IMR-90 (cell line): ENCODE data around the gene PTCSC3. TPM values are rescaled to one million over a fixed set of nuclear protein-coding genes. Genes with fewer than 3 reads are reported as not detected.

Experiments
- ATAC-seq: fragments of 200-7000 bp; cut with Tn5 transposase; 2 replicates; pipeline ENCODE4 v1.9.1; 2020; ENCODE audit warnings: low read depth, mild to moderate bottlenecking, moderate library complexity
- BruUV-seq: library from RNA; stranded (reverse); fragments of 400-500 nt; replicated peaks from 2 replicates; lab custom pipeline; 2021; lab: Mats Ljungman, UMichigan
- CTCF ChIA-PET: fragments of 300-600 bp; formaldehyde crosslinking; extraction: SDS; loops from one replicate; lab custom pipeline; 2021; ENCODE audit warnings: antibody characterized with exemption; lab: Yijun Ruan, JAX
- POLR2A ChIA-PET: fragments of 300-600 bp; sonication (Branson Sonifier 250); formaldehyde crosslinking; loops from one replicate; lab custom pipeline; 2022; ENCODE audit warnings: antibody characterized with exemption; ENCODE audit not compliant: unreplicated experiment; lab: Charles Lee
- DNase-seq: peaks from one replicate; pipeline ENCODE4 v3.0.0; 2013
- H2AFZ ChIP-seq: replicated peaks from 2 replicates; pipeline ENCODE3; 2013; ENCODE audit warnings: low read length, mild to moderate bottlenecking; ENCODE audit not compliant: poor library complexity
- H2AK5ac ChIP-seq: 2 replicates; pipeline ENCODE4 v1.6.1; 2013; ENCODE audit warnings: low read depth, low read length, inconsistent platforms
- H2AK9ac ChIP-seq: replicated peaks from 2 replicates; pipeline ENCODE3; 2013; ENCODE audit warnings: mild to moderate bottlenecking, low read depth, low read length, moderate library complexity; ENCODE audit not compliant: poor library complexity
- H2BK120ac ChIP-seq: 2 replicates; pipeline ENCODE4 v1.6.1; 2013; ENCODE audit warnings: low read depth, low read length, inconsistent platforms
- H2BK15ac ChIP-seq: 3 replicates; pipeline ENCODE4 v1.6.1; 2013; ENCODE audit warnings: low read depth, low read length, inconsistent platforms
- H2BK20ac ChIP-seq: 2 replicates; pipeline ENCODE4 v1.6.1; 2013; ENCODE audit warnings: low read depth, mild to moderate bottlenecking, inconsistent platforms, low read length, moderate library complexity
- H2BK5ac ChIP-seq: 2 replicates; pipeline ENCODE4 v1.6.1; 2013; ENCODE audit warnings: mild to moderate bottlenecking, low read depth, low read length, inconsistent platforms; ENCODE audit not compliant: poor library complexity, severe bottlenecking
- H3K14ac ChIP-seq: replicated peaks from 2 replicates; pipeline ENCODE4 v1.6.1; 2013; ENCODE audit warnings: low read depth, low read length, inconsistent platforms
- H3K18ac ChIP-seq: 2 replicates; pipeline ENCODE4 v1.6.1; 2013; ENCODE audit warnings: low read depth, low read length, control low read depth
- H3K23ac ChIP-seq: 2 replicates; pipeline ENCODE4 v1.6.1; 2013; ENCODE audit warnings: low read depth, low read length, inconsistent platforms
- H3K27ac ChIP-seq: 2 replicates; pipeline ENCODE4 v1.5.1; 2013; ENCODE audit warnings: mild to moderate bottlenecking, control low read depth, low read length; ENCODE audit not compliant: insufficient read depth
- H3K27me3 ChIP-seq: 2 replicates; pipeline ENCODE4 v1.6.1; 2013; ENCODE audit warnings: low read length; ENCODE audit not compliant: control insufficient read depth, insufficient read depth
- H3K36me3 ChIP-seq: 2 replicates; pipeline ENCODE4 v1.6.1; 2013; ENCODE audit warnings: low read length, mixed read lengths; ENCODE audit not compliant: control insufficient read depth, insufficient read depth
- H3K4ac ChIP-seq: 2 replicates; pipeline ENCODE4 v1.6.1; 2013; ENCODE audit warnings: low read depth, low read length, inconsistent platforms
- H3K4me1 ChIP-seq: 2 replicates; pipeline ENCODE4 v1.6.1; 2013; ENCODE audit warnings: low read length, mixed read lengths; ENCODE audit not compliant: control insufficient read depth, insufficient read depth
- H3K4me2 ChIP-seq: 2 replicates; pipeline ENCODE4 v1.6.1; 2013; ENCODE audit warnings: low read depth, mild to moderate bottlenecking, control low read depth, low read length, moderate library complexity
- H3K4me3 ChIP-seq: 2 replicates; pipeline ENCODE4 v1.5.1; 2013; ENCODE audit warnings: low read depth, mild to moderate bottlenecking, control low read depth, low read length, moderate library complexity; ENCODE audit not compliant: insufficient read depth
- H3K56ac ChIP-seq: 2 replicates; pipeline ENCODE4 v1.6.1; 2013; ENCODE audit warnings: low read length, inconsistent platforms; ENCODE audit not compliant: insufficient read depth; ENCODE audit errors: extremely low read depth
- H3K79me1 ChIP-seq, 2 experiments: 2 replicates each; pipeline ENCODE4 v1.6.1; 2013; ENCODE audit warnings: low read length in 2 of 2, inconsistent platforms in 1 of 2, low read depth in 1 of 2
- H3K9ac ChIP-seq: 2 replicates; pipeline ENCODE4 v1.6.1; 2013; ENCODE audit warnings: low read depth, low read length, control low read depth
- H3K9me1 ChIP-seq: 2 replicates; pipeline ENCODE4 v1.6.1; 2013; ENCODE audit warnings: low read length, inconsistent platforms; ENCODE audit not compliant: insufficient read depth
- H3K9me3 ChIP-seq: 2 replicates; pipeline ENCODE4 v1.6.1; 2013; ENCODE audit warnings: low read length; ENCODE audit not compliant: control insufficient read depth, insufficient read depth
- H4K20me1 ChIP-seq: 2 replicates; pipeline ENCODE4 v1.6.1; 2013; ENCODE audit warnings: low read length, inconsistent platforms; ENCODE audit not compliant: insufficient read depth
- H4K5ac ChIP-seq: 2 replicates; pipeline ENCODE4 v1.6.1; 2013; ENCODE audit warnings: mild to moderate bottlenecking, low read depth, low read length, control low read depth
- H4K8ac ChIP-seq, 2 experiments: 2 replicates each; pipeline ENCODE4 v1.6.1; 2013; ENCODE audit warnings: low read depth in 2 of 2, low read length in 2 of 2, control low read depth in 1 of 2, inconsistent platforms in 1 of 2
- H4K91ac ChIP-seq: 2 replicates; pipeline ENCODE4 v1.6.1; 2013; ENCODE audit warnings: low read depth, low read length, inconsistent platforms; ENCODE audit not compliant: insufficient read depth
- BHLHE40 ChIP-seq: fragments of 150-350 bp; IDR thresholded peaks from 2 replicates; pipeline ENCODE4 v1.6.1; 2016; ENCODE audit warnings: mild to moderate bottlenecking, low read depth, low read length
- CEBPB ChIP-seq: IDR thresholded peaks from 2 replicates; pipeline ENCODE4 v1.6.1; 2012; ENCODE audit warnings: low read depth, low read length, improper control_type of control experiment
- CHD1 ChIP-seq: IDR thresholded peaks from 2 replicates; pipeline ENCODE4 v1.6.1; 2012; ENCODE audit warnings: low read depth, low read length, improper control_type of control experiment
- CTCF ChIP-seq: conservative IDR thresholded peaks from 2 replicates; pipeline ENCODE4 v1.5.1; 2012; ENCODE audit warnings: mild to moderate bottlenecking, low read depth, low read length, improper control_type of control experiment
- ELK1 ChIP-seq: fragments of 150-350 bp; IDR thresholded peaks from 2 replicates; pipeline ENCODE4 v1.6.1; 2016; ENCODE audit warnings: low read depth, mild to moderate bottlenecking, low read length, moderate library complexity, borderline replicate concordance
- FOS ChIP-seq: fragments of 150-350 bp; IDR thresholded peaks from 2 replicates; pipeline ENCODE4 v1.6.1; 2016; ENCODE audit warnings: low read depth, low read length
- MAFK ChIP-seq: IDR thresholded peaks from 2 replicates; pipeline ENCODE4 v1.6.1; 2012; ENCODE audit warnings: low read depth, low read length, improper control_type of control experiment
- MAZ ChIP-seq: IDR thresholded peaks from 2 replicates; pipeline ENCODE4 v1.6.1; 2012; ENCODE audit warnings: low read depth, mild to moderate bottlenecking, low read length, improper control_type of control experiment, moderate library complexity, borderline replicate concordance
- MXI1 ChIP-seq: IDR thresholded peaks from 2 replicates; pipeline ENCODE4 v1.6.1; 2012; ENCODE audit warnings: low read depth, mild to moderate bottlenecking, low read length, moderate library complexity, borderline replicate concordance
- NFE2L2 ChIP-seq: fragments of 150-350 bp; IDR thresholded peaks from 2 replicates; pipeline ENCODE4 v1.6.1; 2016; ENCODE audit warnings: low read depth, mild to moderate bottlenecking, low read length
- POLR2A ChIP-seq: IDR thresholded peaks from 2 replicates; pipeline ENCODE4 v1.6.1; 2012; ENCODE audit warnings: mild to moderate bottlenecking, low read depth, low read length
- RAD21 ChIP-seq: IDR thresholded peaks from 2 replicates; pipeline ENCODE4 v1.6.1; 2012; ENCODE audit warnings: low read length, improper control_type of control experiment
- RCOR1 ChIP-seq: IDR thresholded peaks from 2 replicates; pipeline ENCODE4 v1.6.1; 2012; ENCODE audit warnings: mild to moderate bottlenecking, low read length, improper control_type of control experiment; ENCODE audit not compliant: insufficient replicate concordance
- RFX5 ChIP-seq: IDR thresholded peaks from 2 replicates; pipeline ENCODE4 v1.8.0; 2012; ENCODE audit warnings: low read depth, mild to moderate bottlenecking, low read length, moderate library complexity
- SMC3 ChIP-seq: fragments of 150-350 bp; IDR thresholded peaks from 2 replicates; pipeline ENCODE4 v1.6.1; 2016; ENCODE audit warnings: low read depth, mild to moderate bottlenecking, antibody characterized with exemption, low read length, moderate library complexity
- USF2 ChIP-seq: fragments of 150-350 bp; IDR thresholded peaks from 2 replicates; pipeline ENCODE4 v1.6.1; 2017; ENCODE audit warnings: mild to moderate bottlenecking, antibody characterized with exemption, low read length, low read depth
- WGBS, 2 experiments: methylation state at CpG; one replicate each; pipeline versions ENCODE4 v1.1.5 to v1.1.7; 2013; ENCODE audit warnings: missing lambda C conversion rate in 2 of 2; ENCODE audit not compliant: insufficient read length in 1 of 2; ENCODE audit errors: extremely low coverage in 2 of 2; 5-methylcytosine and 5-hydroxymethylcytosine counted together
- dilution Hi-C: fragments of 300-500 bp; cut with HindIII; formaldehyde crosslinking; loops from one replicate; pipeline ENCODE4 v1.14.3; 2018; ENCODE audit warnings: low sequenced_read_pairs; ENCODE audit not compliant: unreplicated experiment
- in situ Hi-C: fragments of 300-500 bp; cut with MboI; formaldehyde crosslinking; loops from 3 replicates; pipeline ENCODE4 v1.14.3; 2019; ENCODE audit warnings: low sequenced_read_pairs, inconsistent platforms, mixed read lengths
- intact Hi-C: fragments of 100-400 bp; cut with micrococcal nuclease; formaldehyde crosslinking; loops from 2 replicates; pipeline ENCODE4 v1.10.0; 2022
- polyA plus RNA-seq, 3 experiments: library from polyadenylated mRNA; depleted of rRNA; stranded (reverse); fragments of >200 nt; gene quantifications; 2 replicates each; pipeline ENCODE4 v1.2.3, GENCODE V29; 2012; ENCODE audit warnings: low replicate concordance in 1 of 3
- total RNA-seq: library from RNA; depleted of rRNA; stranded (reverse); fragments of >200 nt; gene quantifications from 2 replicates; pipeline ENCODE4 v1.2.3, GENCODE V29; 2012

The PTCSC3 gene
- total and polyA plus RNA-seq, 2 of the 4 experiments (the other 2 are of a cell fraction) = not detected

GRCh38 chr14:36130186-36130585 lies 46.3 kb downstream of the PTCSC3 start:
- no peak overlapping the region for H4K91ac ChIP-seq
- intact Hi-C loops = no loop called here
- H3K27ac ChIP-seq = no peak overlapping the region
- no peak for ATAC-seq
- no peak overlapping the region for H3K14ac ChIP-seq
- H3K4me3 ChIP-seq = no peak overlapping the region
- no peak overlapping the region for H4K5ac ChIP-seq
- CTCF ChIA-PET = no interaction called here
- no peaks in the 10 kb centered on the region for H4K20me1 ChIP-seq
- no peak overlapping the region for H3K9ac ChIP-seq
- H2BK20ac ChIP-seq = no peak overlapping the region
- no peaks in the 10 kb centered on the region for H3K27me3 ChIP-seq
- POLR2A ChIA-PET = no interaction called here
- no peak for TF ChIP-seq MAFK
- no peak for TF ChIP-seq CEBPB
- TF ChIP-seq CHD1 = no peak
- no peak for TF ChIP-seq MXI1
- TF ChIP-seq CTCF = no peak
- TF ChIP-seq RFX5 = no peak
- TF ChIP-seq USF2 = no peak
- no peak for TF ChIP-seq SMC3
- TF ChIP-seq RCOR1 = no peak
- no peak for TF ChIP-seq ELK1
- TF ChIP-seq FOS = no peak
- no peak for TF ChIP-seq NFE2L2
- no peak for TF ChIP-seq POLR2A
- TF ChIP-seq RAD21 = no peak
- no peak for TF ChIP-seq MAZ
- no peak for TF ChIP-seq BHLHE40
- H3K36me3 ChIP-seq = no peaks in the 10 kb centered on the region
- no peak overlapping the region for H4K8ac ChIP-seq
- no peak overlapping the region for H2BK15ac ChIP-seq
- no peak overlapping the region for H3K4me2 ChIP-seq
- no TSS peak for BruUV-seq
- H2BK5ac ChIP-seq = no peak overlapping the region
- DNase-seq = no peak
- no peaks in the 10 kb centered on the region for H3K4me1 ChIP-seq
- in situ Hi-C loops = no loop called here
- dilution Hi-C loops = no loop called here
- H3K9me3 ChIP-seq = no peaks in the 10 kb centered on the region
- no peak overlapping the region for H3K18ac ChIP-seq
- no peak overlapping the region for H3K4ac ChIP-seq
- H3K9me1 ChIP-seq = no peaks in the 10 kb centered on the region
- H2BK120ac ChIP-seq = no peak overlapping the region
- no CpG with 5 or more reads among the region's 1 CpG for WGBS, 2 experiments
- H3K79me1 ChIP-seq = no peaks in the 10 kb centered on the region
- H3K23ac ChIP-seq = no peak overlapping the region
- H2AK5ac ChIP-seq = no peak overlapping the region
- H3K56ac ChIP-seq = no peak overlapping the region
- no peak overlapping the region for H2AK9ac ChIP-seq
- no peak overlapping the region for H2AFZ ChIP-seq
